ENCODE results near the gene PEAK1.

PEAK1 gene

GRCh38 chr15:77400258-77400657 lies 19.6 kb downstream of the PEAK1 start:
- DNase-seq: no peak

- no peak for DNase-seq
Observed at GRCh38 chr15:77398927-77399326, 21.0 kb downstream of the PEAK1 start.

- no peak for DNase-seq
Observed at GRCh38 chr15:77396692-77397091, 23.2 kb downstream of the PEAK1 start.

- no peak for DNase-seq
Observed at GRCh38 chr15:77395013-77395774, 24.7 kb downstream of the PEAK1 start.

GRCh38 chr15:77393471-77393840 lies 26.4 kb downstream of the PEAK1 start:
- no peak for DNase-seq

GRCh38 chr15:77392762-77393470 lies 27.0 kb downstream of the PEAK1 start:
- no peak for DNase-seq

- DNase-seq: no peak
Observed at GRCh38 chr15:77391372-77391951, 28.4 kb downstream of the PEAK1 start.

GRCh38 chr15:77387365-77388105 lies 32.4 kb downstream of the PEAK1 start:
- DNase-seq: no peak

GRCh38 chr15:77386626-77387025 lies 33.3 kb downstream of the PEAK1 start:
- no peak for DNase-seq

GRCh38 chr15:77384589-77385359 lies 35.1 kb downstream of the PEAK1 start:
- DNase-seq: no peak

- no peak for DNase-seq
Observed at GRCh38 chr15:77384086-77384485, 35.8 kb downstream of the PEAK1 start.

GRCh38 chr15:77380033-77380432 lies 39.9 kb downstream of the PEAK1 start:
- DNase-seq: no peak

- DNase-seq: no peak
Observed at GRCh38 chr15:77376770-77377169, 43.1 kb downstream of the PEAK1 start.

- DNase-seq: no peak
Observed at GRCh38 chr15:77375133-77375532, 44.8 kb downstream of the PEAK1 start.

GRCh38 chr15:77373441-77373840 lies 46.5 kb downstream of the PEAK1 start:
- no peak for DNase-seq

- DNase-seq: no peak
Observed at GRCh38 chr15:77371850-77372563, 47.9 kb downstream of the PEAK1 start.

GRCh38 chr15:77370580-77370979 lies 49.3 kb downstream of the PEAK1 start:
- DNase-seq: no peak

- DNase-seq: no peak
Observed at GRCh38 chr15:77369168-77369567, 50.7 kb downstream of the PEAK1 start.

GRCh38 chr15:77367631-77368030 lies 52.3 kb downstream of the PEAK1 start:
- no peak for DNase-seq

GRCh38 chr15:77361456-77361855 lies 58.4 kb downstream of the PEAK1 start:
- DNase-seq: no peak

- DNase-seq: no peak
Observed at GRCh38 chr15:77358545-77359240, 61.2 kb downstream of the PEAK1 start.

Measured in 8988T (cell line).